Subcutaneous abdominal adipose tissue (tissue), 5 donors: ENCODE measurements around the gene TRMU.

Experiments used
- H3K27ac ChIP-seq: one replicate; pipeline ENCODE4 v1.7.0; 2013; ENCODE audit warnings: low read depth, mild to moderate bottlenecking, inconsistent platforms, low read length, moderate library complexity
- H3K27me3 ChIP-seq, 5 donors: one replicate each; pipeline ENCODE4 v1.7.0; 2013; ENCODE audit warnings: low read length in 5 of 5, inconsistent platforms in 1 of 5; ENCODE audit not compliant: control insufficient read depth in 5 of 5, insufficient read depth in 4 of 5
- H3K36me3 ChIP-seq, 5 donors: one replicate each; pipeline ENCODE4 v1.7.0; 2013; ENCODE audit warnings: low read length in 5 of 5; ENCODE audit not compliant: control insufficient read depth in 5 of 5, insufficient read depth in 5 of 5
- H3K4me1 ChIP-seq, 5 donors: one replicate each; pipeline ENCODE4 v1.7.0; 2013; ENCODE audit warnings: low read length in 5 of 5, mild to moderate bottlenecking in 3 of 5, moderate library complexity in 1 of 5; ENCODE audit not compliant: control insufficient read depth in 5 of 5, insufficient read depth in 5 of 5
- H3K4me3 ChIP-seq, 5 donors: one replicate each; pipeline ENCODE4 v1.7.0; 2013; ENCODE audit warnings: low read length in 5 of 5, low read depth in 1 of 5
- H3K9ac ChIP-seq, 5 donors: one replicate each; pipeline ENCODE4 v1.7.0; 2013; ENCODE audit warnings: low read length in 5 of 5, mild to moderate bottlenecking in 4 of 5, moderate library complexity in 3 of 5
- H3K9me3 ChIP-seq, 5 donors: one replicate each; pipeline ENCODE4 v1.7.0; 2013; ENCODE audit warnings: low read length in 5 of 5; ENCODE audit not compliant: control insufficient read depth in 5 of 5
- donor health status: healthy.
- donor health status: healthy.
- donor health status: healthy.
- donor health status: healthy.
- donor health status: healthy.

Gene TRMU

GRCh38 chr22:46290843-46291785, 44.4 kb upstream of the TRMU start:
- Histone ChIP-seq H3K9me3 (no peaks in the 10 kb centered on the region), H3K9ac (no peak overlapping the region), H3K36me3 (peaks cover 0 to 72% (median 60%) of the 10 kb centered on the region in 5 donors), H3K4me1 (peaks cover 6 to 57% (median 31%) of the 10 kb centered on the region in 5 donors), H3K27ac (no peak overlapping the region), H3K4me3 (no peak overlapping the region), H3K27me3 (no peaks in the 10 kb centered on the region)

GRCh38 chr22:46292173-46292572, 43.3 kb upstream of the TRMU start:
- no peak overlapping the region for H3K27ac ChIP-seq
- no peak overlapping the region for H3K4me3 ChIP-seq
- H3K36me3 ChIP-seq, result peaks cover 0 to 61% (median 51%) of the 10 kb centered on the region in 5 donors
- H3K9me3 ChIP-seq, result no peaks in the 10 kb centered on the region
- peaks cover 6 to 63% (median 39%) of the 10 kb centered on the region in 5 donors for H3K4me1 ChIP-seq
- no peaks in the 10 kb centered on the region for H3K27me3 ChIP-seq
- no peak overlapping the region for H3K9ac ChIP-seq

GRCh38 chr22:46292732-46293131, 42.8 kb upstream of the TRMU start:
- H3K9ac ChIP-seq, result no peak overlapping the region
- peaks cover 3 to 62% (median 35%) of the 10 kb centered on the region in 5 donors for H3K4me1 ChIP-seq
- no peaks in the 10 kb centered on the region for H3K27me3 ChIP-seq
- H3K9me3 ChIP-seq, result no peaks in the 10 kb centered on the region
- H3K27ac ChIP-seq, result no peak overlapping the region
- H3K36me3 ChIP-seq, result peaks cover 0 to 55% (median 47%) of the 10 kb centered on the region in 5 donors
- no peak overlapping the region for H3K4me3 ChIP-seq

- no peak overlapping the region for H3K27ac ChIP-seq
These were observed 41.8 kb upstream of the TRMU start for GRCh38 chr22:46293577-46294260.

GRCh38 chr22:46294784-46295183, 40.7 kb upstream of the TRMU start:
- H3K9me3 ChIP-seq, result no peaks in the 10 kb centered on the region
- no peak overlapping the region for H3K9ac ChIP-seq
- H3K4me1 ChIP-seq, result peaks cover 3 to 49% (median 24%) of the 10 kb centered on the region in 5 donors
- H3K27me3 ChIP-seq, result peaks cover 0 to 3% (median 0%) of the 10 kb centered on the region in 5 donors
- H3K36me3 ChIP-seq, result peaks cover 0 to 38% (median 35%) of the 10 kb centered on the region in 5 donors
- no peak overlapping the region for H3K27ac ChIP-seq
- H3K4me3 ChIP-seq, result no peak overlapping the region

More at GRCh38 chr22:46293577-46294260, 41.8 kb upstream of the TRMU start:
- H3K36me3 ChIP-seq, result peaks cover 0 to 49% (median 45%) of the 10 kb centered on the region in 5 donors
- no peak overlapping the region for H3K9ac ChIP-seq
- H3K9me3 ChIP-seq, result no peaks in the 10 kb centered on the region
- H3K27me3 ChIP-seq, result peaks cover 0 to 3% (median 0%) of the 10 kb centered on the region in 5 donors
- peaks cover 3 to 52% (median 25%) of the 10 kb centered on the region in 5 donors for H3K4me1 ChIP-seq
- H3K4me3 ChIP-seq, result no peak overlapping the region

GRCh38 chr22:46295277-46295971, 40.1 kb upstream of the TRMU start:
- Histone ChIP-seq H3K27me3 (peaks cover 0 to 3% (median 0%) of the 10 kb centered on the region in 5 donors), H3K36me3 (peaks cover 0 to 32% (median 29%) of the 10 kb centered on the region in 5 donors), H3K9ac (peak overlapping the region in 2 of 5 donors; percentile 71 to 73), H3K27ac (peak overlapping the region; percentile 72), H3K4me3 (peak overlapping the region in 4 of 5 donors; percentile 67 to 82 (median 78)), H3K9me3 (no peaks in the 10 kb centered on the region), H3K4me1 (peaks cover 3 to 49% (median 24%) of the 10 kb centered on the region in 5 donors)

- Histone ChIP-seq H3K27me3 (peaks cover 0 to 3% (median 0%) of the 10 kb centered on the region in 5 donors), H3K4me1 (peaks cover 3 to 47% (median 24%) of the 10 kb centered on the region in 5 donors), H3K27ac (peak within 1 kb of the TSS; percentile 72), H3K9me3 (no peaks in the 10 kb centered on the region), H3K36me3 (peaks cover 0 to 22% (median 20%) of the 10 kb centered on the region in 5 donors), H3K4me3 (peak within 1 kb of the TSS; percentile 61 to 82 (median 78)), H3K9ac (peak within 1 kb of the TSS; percentile 71 to 84 (median 73))
These were observed 39.0 kb upstream of the TRMU start, which contains the start of gene GTSE1 for GRCh38 chr22:46296257-46297150. Gene GTSE1, plus strand, starts transcription at chr22:46296870. Its CDS starts 531 bp downstream, at chr22:46297401.

GRCh38 chr22:46297151-46297812, 38.2 kb upstream of the TRMU start:
- H3K36me3 ChIP-seq, result peaks cover 0 to 17% (median 15%) of the 10 kb centered on the region in 5 donors
- no peaks in the 10 kb centered on the region for H3K9me3 ChIP-seq
- H3K27me3 ChIP-seq, result peaks cover 0 to 3% (median 0%) of the 10 kb centered on the region in 5 donors
- H3K27ac ChIP-seq, result no peak overlapping the region
- H3K9ac ChIP-seq, result peak overlapping the region in 3 of 5 donors; percentile 37 to 62 (median 53)
- peak overlapping the region in 4 of 5 donors; percentile 44 to 82 (median 73) for H3K4me3 ChIP-seq
- peaks cover 3 to 41% (median 24%) of the 10 kb centered on the region in 5 donors for H3K4me1 ChIP-seq
